CMK (cell line): ENCODE results near the gene HTT.

Source experiments
- DNase-seq: peaks from one replicate; pipeline ENCODE4 v3.0.0-alpha.2; 2010; ENCODE audit warnings: low read depth

The HTT gene

GRCh38 chr4:3218824-3219760 lies 144.6 kb downstream of the HTT start:
- no peak for DNase-seq

DNA sequence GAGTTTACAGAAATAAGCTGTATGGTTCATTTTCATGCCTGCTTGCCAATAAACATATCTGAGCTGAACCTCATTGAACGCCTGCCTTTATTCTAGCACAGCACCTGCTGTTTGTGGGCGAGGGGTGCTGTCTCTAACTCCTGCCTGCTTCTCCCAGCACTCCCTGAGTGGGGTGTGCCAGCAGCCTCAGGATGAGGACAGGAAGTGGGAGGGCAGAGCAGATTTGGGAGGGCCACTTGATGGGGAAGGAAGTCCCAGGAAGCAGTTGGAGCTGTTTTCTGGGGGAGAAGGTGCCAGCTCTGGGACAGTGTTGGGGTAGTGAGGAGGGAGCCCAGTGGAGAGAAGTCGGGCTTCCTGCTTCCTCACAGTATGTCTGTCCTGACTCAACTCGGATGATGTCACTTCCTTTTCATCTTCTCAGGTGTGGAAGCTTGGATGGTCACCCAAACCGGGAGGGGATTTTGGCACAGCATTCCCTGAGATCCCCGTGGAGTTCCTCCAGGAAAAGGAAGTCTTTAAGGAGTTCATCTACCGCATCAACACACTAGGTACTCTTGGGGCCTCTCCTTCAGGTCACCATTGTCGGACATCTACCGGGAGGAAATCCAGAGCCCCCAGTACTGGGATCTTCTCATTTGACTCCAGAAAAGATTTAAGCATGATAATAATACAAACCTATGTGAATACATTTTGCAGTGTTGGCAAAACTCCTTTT lies 145.4 kb downstream of the HTT start:
- DNase-seq, result no peak

DNA sequence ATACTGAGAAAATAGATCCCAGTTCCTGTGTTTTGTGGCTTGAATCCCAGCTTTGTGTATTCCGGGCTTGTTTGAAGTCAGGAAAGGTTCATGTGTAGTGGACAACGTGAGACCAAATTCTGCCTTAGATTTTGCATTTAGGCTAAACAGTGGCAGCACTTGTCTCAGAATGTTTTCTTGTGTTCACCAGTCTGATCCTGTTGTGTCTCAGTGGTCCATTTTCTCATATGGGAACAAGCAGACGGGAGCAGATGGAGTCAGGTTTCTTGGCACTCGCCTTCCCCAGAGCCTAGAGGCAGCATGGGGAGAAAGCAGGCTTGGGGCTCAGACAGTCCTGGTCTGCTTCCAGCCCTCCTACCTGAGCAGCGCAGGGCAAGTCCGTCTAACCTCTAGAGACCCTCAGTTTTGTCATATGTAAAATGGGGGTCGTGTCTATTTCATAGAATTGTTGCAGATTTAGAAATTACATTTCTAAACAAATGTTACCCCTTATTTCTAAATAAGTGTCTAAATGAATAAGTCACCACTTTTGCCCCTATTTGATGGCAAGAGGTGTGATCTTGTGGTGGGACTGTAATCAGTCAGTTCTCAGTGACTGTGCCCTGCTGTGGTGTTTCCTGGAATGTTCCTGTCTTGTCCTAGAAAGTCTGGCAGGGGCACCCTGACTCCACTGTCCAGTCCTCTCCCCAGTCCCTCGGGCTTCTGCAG lies 146.1 kb downstream of the HTT start:
- no peak for DNase-seq

GRCh38 chr4:3221184-3221494 lies 146.7 kb downstream of the HTT start:
- no peak for DNase-seq

GRCh38 chr4:3221996-3222395 lies 147.5 kb downstream of the HTT start:
- DNase-seq, result no peak

- no peak for DNase-seq
Observed at GRCh38 chr4:3223346-3223745, 148.9 kb downstream of the HTT start.

GRCh38 chr4:3223956-3224748 lies 149.7 kb downstream of the HTT start:
- DNase-seq, result no peak

GRCh38 chr4:3225071-3225850 lies 150.8 kb downstream of the HTT start:
- no peak for DNase-seq

DNA sequence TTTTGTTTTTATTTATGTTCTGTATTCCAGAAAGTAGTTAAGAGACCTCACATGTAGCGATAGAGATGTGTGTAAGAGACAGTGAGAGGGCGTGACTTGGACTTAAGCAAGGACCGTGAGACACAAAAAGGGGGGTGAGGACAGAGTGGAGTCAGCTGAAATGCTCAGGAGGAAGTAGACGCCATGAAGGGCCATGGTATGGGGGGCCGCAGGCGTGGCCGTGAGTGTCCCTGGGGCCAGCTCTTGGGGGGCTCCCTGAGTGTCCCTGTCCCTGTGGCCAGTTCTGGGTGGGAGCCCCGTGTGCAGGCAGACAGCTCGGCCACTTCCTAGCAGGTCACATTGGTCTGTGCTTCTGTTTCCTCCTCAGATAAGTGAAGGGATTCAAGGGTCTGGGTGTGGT lies 151.5 kb downstream of the HTT start:
- DNase-seq, result no peak

DNA sequence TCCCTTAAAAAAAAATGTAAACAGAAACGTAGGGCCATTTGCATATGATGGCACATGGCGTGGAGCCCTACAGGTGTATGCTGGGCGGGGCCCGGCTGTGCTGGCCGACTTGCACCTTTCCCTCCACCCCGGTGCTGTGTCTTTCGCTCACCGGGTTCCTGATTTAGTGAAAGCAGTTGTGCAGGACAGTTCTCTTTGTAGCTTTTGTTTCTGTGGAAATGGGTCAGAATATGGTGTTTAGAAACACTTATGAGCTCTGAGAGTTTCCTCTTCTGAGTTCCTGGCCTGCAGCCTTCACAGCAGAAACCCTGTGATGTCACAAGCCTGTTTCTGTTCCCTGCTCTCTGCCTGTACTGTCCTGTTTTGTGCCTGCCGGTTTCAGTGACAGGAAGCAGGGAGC lies 152.0 kb downstream of the HTT start:
- DNase-seq, result no peak

DNA sequence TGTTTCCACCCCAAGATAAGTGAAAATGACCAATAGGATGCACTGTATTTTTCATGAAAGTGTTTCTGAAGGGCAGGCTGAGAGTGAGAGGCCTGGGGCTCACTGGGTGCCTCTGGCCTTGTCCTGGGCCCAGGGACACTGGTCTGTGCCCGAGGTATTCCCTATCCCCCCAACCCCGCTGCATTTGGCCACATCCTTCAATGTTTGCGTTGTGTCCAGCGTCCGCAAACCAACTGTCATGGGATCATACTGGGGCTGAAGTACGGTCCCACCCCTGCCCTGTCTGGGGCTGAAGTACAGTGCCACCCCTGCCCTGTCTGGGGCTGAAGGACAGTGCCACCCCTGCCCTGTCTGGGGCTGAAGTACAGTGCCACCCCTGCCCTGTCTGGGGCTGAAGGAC lies 152.5 kb downstream of the HTT start:
- DNase-seq, result no peak

DNA sequence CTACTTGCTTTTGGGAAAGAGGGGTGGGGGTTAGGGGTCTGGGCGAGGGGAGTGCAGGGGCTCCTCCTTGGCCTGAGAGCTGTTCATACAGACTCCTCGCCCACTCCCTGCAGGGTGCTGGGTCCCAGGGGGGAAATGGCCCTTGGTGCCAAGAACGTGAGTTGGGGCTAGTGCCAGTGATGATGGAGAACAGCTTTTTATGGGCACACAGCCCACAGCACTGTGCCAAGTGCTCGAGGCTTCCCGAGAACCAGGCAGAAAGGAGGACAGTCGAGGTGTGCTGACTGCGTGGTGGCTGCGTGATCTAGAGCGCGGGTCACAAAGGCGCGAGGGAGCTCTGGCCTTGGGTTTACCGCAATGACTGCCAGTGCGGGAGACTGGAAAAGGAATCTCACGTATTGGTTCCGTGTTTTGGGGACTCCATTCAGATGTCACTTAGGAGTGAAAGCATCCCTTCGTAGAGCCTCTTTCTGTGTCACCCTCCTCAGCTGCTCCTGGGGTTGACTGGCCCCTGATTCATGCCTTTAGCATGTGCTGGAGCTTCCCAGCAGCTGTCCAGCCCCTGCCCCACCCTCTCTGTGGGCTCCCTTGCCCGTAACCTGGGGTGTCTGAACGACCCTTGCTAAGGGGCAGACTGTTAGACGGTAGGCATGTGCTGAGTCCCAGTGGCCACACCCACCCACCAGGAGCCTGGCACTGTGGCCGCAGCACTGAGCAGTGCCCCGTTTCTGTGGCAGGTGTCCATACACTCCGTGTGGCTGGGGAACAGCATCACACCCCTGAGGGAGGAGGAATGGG lies 153.6 kb downstream of the HTT start:
- DNase-seq, result no peak

DNA sequence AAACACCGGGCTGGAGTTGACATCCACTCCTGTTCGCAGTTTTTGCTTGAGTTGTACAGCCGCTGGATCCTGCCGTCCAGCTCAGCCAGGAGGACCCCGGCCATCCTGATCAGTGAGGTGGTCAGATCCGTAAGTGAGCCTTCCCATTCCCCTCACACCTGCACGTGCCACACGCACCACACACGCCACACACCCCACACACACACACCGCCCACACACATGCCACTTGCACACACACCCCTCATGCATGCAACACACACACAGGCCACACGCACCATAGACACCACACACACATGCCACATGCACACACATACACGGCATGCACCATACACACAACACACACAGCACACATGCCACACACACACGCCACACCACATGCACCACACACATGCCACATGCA lies 154.4 kb downstream of the HTT start:
- no peak for DNase-seq

GRCh38 chr4:3229328-3229727 lies 154.8 kb downstream of the HTT start:
- no peak for DNase-seq

DNA sequence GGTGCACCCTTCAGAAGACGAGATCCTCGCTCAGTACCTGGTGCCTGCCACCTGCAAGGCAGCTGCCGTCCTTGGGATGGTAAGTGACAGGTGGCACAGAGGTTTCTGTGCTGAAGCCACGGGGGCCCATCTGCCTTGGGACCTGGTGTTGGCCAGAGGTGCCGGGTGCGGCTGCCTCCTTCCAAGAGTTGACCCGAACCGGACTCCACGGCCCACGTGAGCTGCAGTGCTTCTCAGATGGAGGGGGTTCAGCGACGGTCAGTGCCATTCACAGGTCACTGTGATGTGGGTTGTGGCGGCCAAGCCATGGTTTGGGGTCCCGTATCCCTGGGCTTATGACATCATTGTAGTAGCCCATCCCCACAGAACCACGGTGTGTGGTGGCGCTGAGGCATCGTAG lies 155.5 kb downstream of the HTT start:
- no peak for DNase-seq

DNA sequence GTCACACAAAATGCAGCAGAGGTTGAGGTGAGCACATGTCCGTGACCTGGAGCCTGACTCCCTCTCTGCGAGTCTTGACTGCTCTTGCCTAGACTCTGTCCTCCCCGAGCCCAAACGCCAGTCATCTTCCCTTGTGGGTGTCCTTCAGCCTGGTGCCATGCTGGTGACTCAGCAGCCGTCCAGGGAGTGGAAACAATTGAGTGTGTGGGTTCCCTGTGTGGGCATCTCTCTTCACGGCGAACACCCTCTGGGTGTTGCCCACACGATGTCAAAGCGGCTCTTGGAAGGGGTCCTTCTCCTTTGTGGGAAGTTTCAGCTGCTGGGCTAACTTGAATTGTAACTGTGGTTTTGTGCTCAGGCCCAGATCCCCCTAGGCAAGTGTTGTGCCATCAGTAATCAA lies 157.0 kb downstream of the HTT start:
- DNase-seq, result no peak

- DNase-seq, result no peak
Observed at GRCh38 chr4:3232001-3232400, 157.5 kb downstream of the HTT start.

DNA sequence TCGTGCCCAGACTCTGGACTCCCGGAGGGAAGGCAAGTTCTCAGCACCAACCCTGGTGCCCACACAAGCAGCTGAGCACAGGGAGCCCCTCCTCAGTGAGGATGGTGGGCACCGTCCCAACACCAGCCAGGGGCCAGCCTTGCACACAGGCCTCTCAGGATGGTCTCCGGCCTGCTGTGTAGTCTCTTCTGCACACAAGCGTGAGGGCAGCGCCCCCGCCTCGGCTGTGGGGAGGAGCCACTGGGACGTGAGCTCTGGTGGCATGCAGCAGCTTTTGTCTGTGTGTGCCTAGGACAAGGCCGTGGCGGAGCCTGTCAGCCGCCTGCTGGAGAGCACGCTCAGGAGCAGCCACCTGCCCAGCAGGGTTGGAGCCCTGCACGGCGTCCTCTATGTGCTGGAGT lies 158.4 kb downstream of the HTT start:
- no peak for DNase-seq

GRCh38 chr4:3233391-3234071 lies 159.1 kb downstream of the HTT start:
- DNase-seq, result no peak
